Skeletal muscle satellite cell (primary cell): Measurements from ENCODE around the gene TSPAN9.

ENCODE experiments used
- H3K27me3 ChIP-seq: 2 replicates; pipeline ENCODE4 v1.7.0; 2013; ENCODE audit warnings: low read length; ENCODE audit not compliant: control insufficient read depth, insufficient read depth
- H3K36me3 ChIP-seq: 2 replicates; pipeline ENCODE4 v1.7.0; 2013; ENCODE audit warnings: mild to moderate bottlenecking, control low read depth, low read length; ENCODE audit not compliant: insufficient read depth
- H3K4me1 ChIP-seq: 2 replicates; pipeline ENCODE4 v1.7.0; 2013; ENCODE audit warnings: low read length; ENCODE audit not compliant: control insufficient read depth, insufficient read depth
- H3K4me2 ChIP-seq: 2 replicates; pipeline ENCODE4 v1.7.0; 2013; ENCODE audit warnings: mild to moderate bottlenecking, low read length
- H3K4me3 ChIP-seq: 2 replicates; pipeline ENCODE4 v1.7.0; 2013; ENCODE audit warnings: low read length
- H3K9ac ChIP-seq: 2 replicates; pipeline ENCODE4 v1.7.0; 2013; ENCODE audit warnings: mild to moderate bottlenecking, low read depth, low read length, moderate library complexity
- H3K9me3 ChIP-seq: replicated peaks from 2 replicates; pipeline ENCODE4 v1.7.0; 2013; ENCODE audit warnings: mild to moderate bottlenecking, control low read depth, low read length

TSPAN9 gene

DNA sequence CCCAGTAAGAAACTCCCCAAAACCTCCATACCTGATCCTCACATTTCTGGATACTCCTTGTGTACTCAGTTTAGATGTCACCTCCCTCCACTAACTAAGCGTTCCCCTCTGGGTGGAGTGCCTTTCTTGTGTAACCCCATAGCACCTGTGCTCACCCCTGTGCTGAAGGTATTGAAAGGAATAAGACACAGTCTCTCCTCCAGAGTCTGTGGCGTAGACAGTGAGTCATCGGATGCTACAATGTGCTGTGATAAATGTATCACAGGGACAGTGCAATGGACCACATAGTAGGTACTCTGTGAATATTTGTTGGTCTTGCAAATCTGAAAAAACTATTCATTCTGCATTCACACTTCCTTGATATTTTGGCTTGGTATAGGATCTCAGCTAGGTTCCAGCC lies 30.8 kb downstream of the TSPAN9 start:
- Histone ChIP-seq H3K36me3 (no peaks in the 10 kb centered on the region), H3K9me3 (no peaks in the 10 kb centered on the region), H3K9ac (no peak overlapping the region), H3K4me2 (no peak overlapping the region), H3K4me3 (no peak overlapping the region), H3K27me3 (no peaks in the 10 kb centered on the region), H3K4me1 (peaks cover 13% of the 10 kb centered on the region)

DNA sequence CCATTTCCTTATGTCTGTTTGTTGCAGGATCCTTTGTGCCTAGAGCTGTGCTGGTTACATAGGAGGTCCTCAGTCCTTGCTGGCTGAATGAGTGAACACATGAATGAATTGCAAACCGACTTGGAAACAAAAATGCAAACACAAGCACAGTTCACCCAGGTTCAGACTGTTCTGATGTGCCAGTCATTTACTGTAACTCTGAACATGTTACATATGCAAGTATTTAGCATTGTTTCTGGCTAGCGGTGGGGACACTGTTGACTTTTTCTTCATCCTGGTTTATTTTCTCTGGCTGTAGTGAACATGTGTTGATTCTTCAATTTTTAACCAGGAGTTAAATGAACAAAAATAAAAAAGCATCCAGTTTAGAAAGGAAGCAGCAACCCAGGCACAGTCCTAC lies 33.4 kb downstream of the TSPAN9 start:
- Histone ChIP-seq H3K9ac (no peak overlapping the region), H3K4me1 (peaks cover 13% of the 10 kb centered on the region), H3K36me3 (no peaks in the 10 kb centered on the region), H3K27me3 (no peaks in the 10 kb centered on the region), H3K9me3 (no peaks in the 10 kb centered on the region), H3K4me3 (no peak overlapping the region), H3K4me2 (no peak overlapping the region)

DNA sequence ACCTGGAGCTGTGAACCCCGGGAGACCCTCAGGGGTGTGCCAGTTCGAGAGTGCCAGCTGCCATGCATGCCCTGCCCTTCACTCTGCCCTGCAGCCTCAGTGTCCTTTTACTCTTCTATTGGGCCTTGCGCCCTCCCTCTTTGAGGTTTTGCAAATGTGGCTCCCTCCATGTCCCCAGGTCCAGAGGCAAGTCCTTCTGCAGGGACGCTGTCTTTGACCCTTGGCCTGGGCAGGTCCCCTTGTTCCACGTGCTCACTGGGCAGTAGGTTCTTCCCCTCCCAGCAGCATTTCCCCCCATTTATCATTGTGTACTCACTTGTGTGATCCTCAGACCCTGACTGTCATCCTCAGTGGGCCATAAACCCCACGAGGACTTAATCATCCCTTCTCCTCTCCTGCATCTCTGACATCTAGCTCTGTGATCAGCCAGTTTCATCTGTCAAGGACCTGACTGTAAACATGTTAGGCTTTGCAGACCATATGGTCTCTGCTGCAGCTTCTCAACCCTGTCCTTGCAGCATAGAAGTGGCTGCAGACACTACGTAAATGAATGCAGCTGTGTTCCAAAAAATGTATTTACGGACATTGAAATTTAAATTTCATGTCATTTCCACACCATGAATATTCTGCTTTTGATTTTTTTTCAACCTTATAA lies 36.6 kb downstream of the TSPAN9 start:
- H3K4me3 ChIP-seq: no peak overlapping the region
- no peaks in the 10 kb centered on the region for H3K27me3 ChIP-seq
- H3K9me3 ChIP-seq: no peaks in the 10 kb centered on the region
- H3K4me2 ChIP-seq: no peak overlapping the region
- no peaks in the 10 kb centered on the region for H3K36me3 ChIP-seq
- no peak overlapping the region for H3K9ac ChIP-seq
- peaks cover 17% of the 10 kb centered on the region for H3K4me1 ChIP-seq

GRCh38 chr12:3114671-3115070 lies 37.5 kb downstream of the TSPAN9 start:
- Histone ChIP-seq H3K4me1 (peaks cover 22% of the 10 kb centered on the region), H3K9me3 (no peaks in the 10 kb centered on the region), H3K4me2 (no peak overlapping the region), H3K4me3 (no peak overlapping the region), H3K36me3 (no peaks in the 10 kb centered on the region), H3K9ac (no peak overlapping the region), H3K27me3 (no peaks in the 10 kb centered on the region)

GRCh38 chr12:3115078-3115477 lies 37.9 kb downstream of the TSPAN9 start:
- H3K4me3 ChIP-seq: no peak overlapping the region
- peaks cover 26% of the 10 kb centered on the region for H3K4me1 ChIP-seq

GRCh38 chr12:3116106-3116844 lies 39.1 kb downstream of the TSPAN9 start:
- no peak overlapping the region for H3K4me2 ChIP-seq
- no peak overlapping the region for H3K9ac ChIP-seq
- no peak overlapping the region for H3K4me3 ChIP-seq
- no peaks in the 10 kb centered on the region for H3K36me3 ChIP-seq
- no peaks in the 10 kb centered on the region for H3K27me3 ChIP-seq
- H3K4me1 ChIP-seq: peaks cover 29% of the 10 kb centered on the region
- no peaks in the 10 kb centered on the region for H3K9me3 ChIP-seq

More at GRCh38 chr12:3115078-3115477, 37.9 kb downstream of the TSPAN9 start:
- Histone ChIP-seq H3K27me3 (no peaks in the 10 kb centered on the region), H3K4me2 (no peak overlapping the region), H3K9me3 (no peaks in the 10 kb centered on the region), H3K9ac (no peak overlapping the region), H3K36me3 (no peaks in the 10 kb centered on the region)

- Histone ChIP-seq H3K4me1 (peaks cover 29% of the 10 kb centered on the region), H3K4me2 (peak overlapping the region; percentile 52), H3K36me3 (no peaks in the 10 kb centered on the region), H3K4me3 (no peak overlapping the region), H3K9ac (peak overlapping the region; percentile 55), H3K27me3 (no peaks in the 10 kb centered on the region), H3K9me3 (no peaks in the 10 kb centered on the region)
Measured at GRCh38 chr12:3117144-3117581, 40.0 kb downstream of the TSPAN9 start.

- Histone ChIP-seq H3K4me1 (peaks cover 34% of the 10 kb centered on the region), H3K27me3 (no peaks in the 10 kb centered on the region)
Measured at GRCh38 chr12:3117591-3118015, 40.4 kb downstream of the TSPAN9 start.

DNA sequence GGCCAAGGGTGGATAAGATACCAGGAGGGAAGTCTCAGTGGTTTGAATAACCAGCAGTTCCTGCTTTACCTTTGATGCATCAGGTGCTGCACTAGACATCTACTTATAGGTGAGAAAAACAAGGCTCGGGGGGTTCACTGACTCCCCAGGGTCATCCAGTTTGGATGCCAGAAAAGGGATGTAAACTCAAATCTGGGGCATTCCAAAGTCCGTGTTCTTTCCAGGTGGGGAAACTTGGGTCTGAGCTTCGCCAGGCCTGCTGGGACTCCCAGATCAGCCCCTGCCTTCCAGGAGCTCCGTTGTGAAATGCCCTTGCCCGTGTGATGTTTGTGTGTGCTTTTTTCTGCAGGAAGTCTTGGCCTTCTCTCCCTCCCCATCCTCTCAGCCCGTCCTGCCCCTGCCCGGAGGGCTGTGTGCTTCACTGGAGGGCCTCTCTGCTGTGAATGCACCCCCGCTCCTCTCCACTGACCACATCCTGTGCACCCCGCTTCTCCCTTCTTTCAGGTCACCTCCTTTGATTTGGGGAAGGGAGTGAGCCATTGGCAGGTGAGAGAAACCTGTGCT lies 42.1 kb downstream of the TSPAN9 start:
- no peak overlapping the region for H3K9ac ChIP-seq
- no peak overlapping the region for H3K4me2 ChIP-seq
- peaks cover 50% of the 10 kb centered on the region for H3K4me1 ChIP-seq
- no peak overlapping the region for H3K4me3 ChIP-seq
- no peaks in the 10 kb centered on the region for H3K9me3 ChIP-seq
- no peaks in the 10 kb centered on the region for H3K27me3 ChIP-seq
- no peaks in the 10 kb centered on the region for H3K36me3 ChIP-seq

More at GRCh38 chr12:3117591-3118015, 40.4 kb downstream of the TSPAN9 start:
- H3K9me3 ChIP-seq: no peaks in the 10 kb centered on the region
- peak overlapping the region; percentile 52 for H3K4me2 ChIP-seq
- no peaks in the 10 kb centered on the region for H3K36me3 ChIP-seq
- H3K4me3 ChIP-seq: no peak overlapping the region
- peak overlapping the region; percentile 55 for H3K9ac ChIP-seq

DNA sequence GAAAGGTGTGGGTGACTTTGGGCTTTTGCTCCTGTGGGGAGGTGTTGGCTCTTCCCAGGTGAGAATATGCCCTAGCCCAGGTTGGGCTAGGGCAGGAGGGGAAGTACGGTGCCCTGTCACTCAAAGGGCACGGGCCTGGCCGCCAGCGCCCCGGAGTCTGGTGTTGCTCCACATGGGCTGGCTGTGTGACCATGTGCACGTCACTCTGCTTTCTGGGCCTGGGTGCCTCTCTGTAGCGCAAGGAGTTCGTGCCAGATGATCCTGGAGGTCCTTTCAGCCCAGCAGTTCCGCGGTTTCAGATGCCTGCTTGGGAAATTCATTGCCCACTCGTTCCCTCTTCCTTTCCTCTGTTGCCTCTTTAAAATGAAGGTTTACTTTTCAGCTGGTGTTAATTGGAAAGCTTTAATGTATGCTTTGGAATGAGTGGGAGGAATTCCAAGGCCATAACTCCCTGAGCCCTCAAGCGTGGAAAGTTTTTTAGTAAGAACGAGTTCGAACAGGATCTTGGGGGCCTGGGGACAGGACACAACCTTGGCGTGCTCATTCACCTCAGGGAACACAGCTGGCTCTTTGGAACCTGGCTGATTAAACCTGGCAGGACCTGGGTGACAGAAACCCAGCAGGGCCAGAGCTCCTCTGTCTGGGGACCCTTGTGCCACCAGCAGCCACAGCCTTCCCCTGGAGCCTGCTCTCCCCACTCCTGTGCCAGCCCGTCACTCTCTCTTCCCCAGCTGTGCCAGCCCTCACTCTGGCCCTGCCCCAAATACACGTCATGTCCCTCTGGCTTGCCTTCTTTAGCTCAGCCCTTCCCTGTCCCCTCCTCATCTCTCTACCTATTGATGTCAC lies 42.8 kb downstream of the TSPAN9 start:
- Histone ChIP-seq H3K4me2 (no peak overlapping the region), H3K9me3 (no peaks in the 10 kb centered on the region), H3K36me3 (no peaks in the 10 kb centered on the region), H3K4me1 (peaks cover 50% of the 10 kb centered on the region), H3K9ac (no peak overlapping the region), H3K4me3 (no peak overlapping the region), H3K27me3 (no peaks in the 10 kb centered on the region)

- Histone ChIP-seq H3K9ac (no peak overlapping the region), H3K4me2 (no peak overlapping the region), H3K4me3 (no peak overlapping the region), H3K36me3 (no peaks in the 10 kb centered on the region), H3K4me1 (peaks cover 50% of the 10 kb centered on the region), H3K9me3 (no peaks in the 10 kb centered on the region), H3K27me3 (no peaks in the 10 kb centered on the region)
Measured at GRCh38 chr12:3120701-3121100, 43.5 kb downstream of the TSPAN9 start.
